CD14-positive monocyte (primary cell): ENCODE measurements around the gene GABBR2. TPM values are rescaled to one million over a fixed set of nuclear protein-coding genes. Genes with fewer than 3 reads are reported as not detected.

ENCODE experiments used
- DNase-seq, 3 donors: peaks; one replicate each; pipeline ENCODE4 v3.0.0-alpha.2; 2011 to 2022
- H2AFZ ChIP-seq: 2 replicates; pipeline ENCODE4 v1.6.0; 2012; ENCODE audit warnings: mild to moderate bottlenecking, low read depth, low read length, inconsistent platforms; ENCODE audit not compliant: insufficient read depth, poor library complexity, severe bottlenecking
- H3K27ac ChIP-seq, 2 donors: 1 replicate in 1 of 2; 2 replicates in 1 of 2; pipeline ENCODE4 v1.5.1; 2012 to 2013; ENCODE audit warnings: low read length in 2 of 2, control low read depth in 1 of 2, inconsistent platforms in 1 of 2, low read depth in 1 of 2, mild to moderate bottlenecking in 1 of 2
- H3K27me3 ChIP-seq, 2 donors: one replicate each; pipeline versions ENCODE4 v1.6.0 to v1.6.1; 2011 to 2013; ENCODE audit warnings: low read length in 2 of 2; ENCODE audit not compliant: control insufficient read depth in 2 of 2, insufficient read depth in 2 of 2
- H3K36me3 ChIP-seq, 2 donors: replicated peaks in 1 of 2; 1 replicate in 1 of 2; 2 replicates in 1 of 2; pipeline versions ENCODE4 v1.5.1 to v1.6.1; 2012 to 2013; ENCODE audit warnings: low read length in 2 of 2, control low read depth in 1 of 2, inconsistent platforms in 1 of 2, mild to moderate bottlenecking in 1 of 2; ENCODE audit not compliant: insufficient read depth in 2 of 2, control insufficient read depth in 1 of 2
- H3K4me1 ChIP-seq, 2 donors: 1 replicate in 1 of 2; 2 replicates in 1 of 2; pipeline versions ENCODE4 v1.5.1 to v1.6.1; 2012 to 2013; ENCODE audit warnings: low read length in 2 of 2, control low read depth in 1 of 2, inconsistent platforms in 1 of 2, mild to moderate bottlenecking in 1 of 2, moderate library complexity in 1 of 2; ENCODE audit not compliant: insufficient read depth in 2 of 2, control insufficient read depth in 1 of 2
- H3K4me2 ChIP-seq: replicated peaks from 2 replicates; pipeline ENCODE3; 2012; ENCODE audit warnings: low read length, moderate library complexity, mild to moderate bottlenecking; ENCODE audit not compliant: poor library complexity, severe bottlenecking; ENCODE audit errors: extremely low read depth
- H3K4me3 ChIP-seq, 3 experiments: fragments of 200-600 bp in 1 of 3; sonication (generic) in 1 of 3; replicated peaks in 1 of 3; 1 replicate in 2 of 3; 2 replicates in 1 of 3; pipeline ENCODE4 v1.5.1; 2011 to 2013; ENCODE audit warnings: low read length in 3 of 3, mild to moderate bottlenecking in 3 of 3, control low read depth in 2 of 3, low read depth in 2 of 3, inconsistent platforms in 1 of 3, moderate library complexity in 1 of 3
- H3K79me2 ChIP-seq: 2 replicates; pipeline ENCODE4 v1.6.0; 2012; ENCODE audit warnings: mild to moderate bottlenecking, control low read depth, inconsistent platforms, low read length, moderate library complexity; ENCODE audit not compliant: insufficient read depth
- H3K9ac ChIP-seq: 2 replicates; pipeline ENCODE4 v1.6.0; 2017; ENCODE audit warnings: low read length, mild to moderate bottlenecking; ENCODE audit not compliant: insufficient read depth, poor library complexity, severe bottlenecking
- H3K9me3 ChIP-seq, 2 donors: replicated peaks in 1 of 2; 1 replicate in 1 of 2; 2 replicates in 1 of 2; pipeline versions ENCODE4 v1.5.1 to v1.6.1; 2012 to 2013; ENCODE audit warnings: low read length in 2 of 2, control low read depth in 1 of 2; ENCODE audit not compliant: control insufficient read depth in 1 of 2, insufficient read depth in 1 of 2
- H4K20me1 ChIP-seq: 2 replicates; pipeline ENCODE4 v1.6.0; 2012; ENCODE audit warnings: mild to moderate bottlenecking, low read length, control low read depth, moderate library complexity; ENCODE audit not compliant: insufficient read depth
- H3K27ac Mint-ChIP-seq, 7 donors: one replicate each; pipeline ENCODE4 v1.8.0; 2020; ENCODE audit warnings: mild to moderate bottlenecking in 7 of 7, mixed read lengths in 7 of 7, moderate library complexity in 6 of 7, inconsistent platforms in 2 of 7
- H3K27me3 Mint-ChIP-seq, 3 donors: one replicate each; pipeline ENCODE4 v1.8.0; 2021 to 2022; ENCODE audit warnings: low read depth in 3 of 3, mild to moderate bottlenecking in 3 of 3, mixed read lengths in 3 of 3, moderate library complexity in 3 of 3, inconsistent platforms in 1 of 3
- H3K36me3 Mint-ChIP-seq, 2 donors: one replicate each; pipeline ENCODE4 v1.8.0; 2020; ENCODE audit warnings: mixed read lengths in 2 of 2, inconsistent platforms in 1 of 2, mild to moderate bottlenecking in 1 of 2
- H3K4me1 Mint-ChIP-seq: one replicate; pipeline ENCODE4 v1.8.0; 2020; ENCODE audit warnings: mild to moderate bottlenecking, mixed read lengths
- H3K4me3 Mint-ChIP-seq, 2 donors: one replicate each; pipeline ENCODE4 v1.8.0; 2020; ENCODE audit warnings: mild to moderate bottlenecking in 2 of 2, mixed read lengths in 2 of 2, moderate library complexity in 1 of 2
- H3K9me3 Mint-ChIP-seq, 7 donors: one replicate each; pipeline ENCODE4 v1.8.0; 2020 to 2022; ENCODE audit warnings: mixed read lengths in 7 of 7, mild to moderate bottlenecking in 6 of 7, moderate library complexity in 6 of 7, inconsistent platforms in 2 of 7
- WGBS: methylation state at CpG from one replicate; pipeline ENCODE4 v1.1.5; 2013; ENCODE audit warnings: missing lambda C conversion rate; ENCODE audit not compliant: insufficient coverage; 5-methylcytosine and 5-hydroxymethylcytosine counted together
- intact Hi-C, 2 donors: fragments of 100-400 bp; cut with micrococcal nuclease; formaldehyde crosslinking; loops; one replicate each; pipeline versions ENCODE4 v1.15.0 to v1.15.1; 2023
- polyA plus RNA-seq, 3 donors: library from polyadenylated mRNA; depleted of rRNA in 1 of 3; unstranded in 2 of 3; stranded (reverse) in 1 of 3; fragments of 300-500 nt in 2 of 3; fragments of >200 nt in 1 of 3; fragmentation: Illumina TruSeq in 2 of 3; gene quantifications; 1 replicate in 2 of 3; 2 replicates in 1 of 3; pipeline ENCODE4 v1.2.3, GENCODE V29; 2012 to 2021
- TF ChIP-seq, protein P1 (sequence below): fragments of 200-600 bp; IDR thresholded peaks from one replicate; pipeline ENCODE4 v1.8.0; 2022; ENCODE audit warnings: antibody characterized with exemption, mild to moderate bottlenecking

The GABBR2 gene
- polyA plus RNA-seq, 3 donors, result not detected

DNA sequence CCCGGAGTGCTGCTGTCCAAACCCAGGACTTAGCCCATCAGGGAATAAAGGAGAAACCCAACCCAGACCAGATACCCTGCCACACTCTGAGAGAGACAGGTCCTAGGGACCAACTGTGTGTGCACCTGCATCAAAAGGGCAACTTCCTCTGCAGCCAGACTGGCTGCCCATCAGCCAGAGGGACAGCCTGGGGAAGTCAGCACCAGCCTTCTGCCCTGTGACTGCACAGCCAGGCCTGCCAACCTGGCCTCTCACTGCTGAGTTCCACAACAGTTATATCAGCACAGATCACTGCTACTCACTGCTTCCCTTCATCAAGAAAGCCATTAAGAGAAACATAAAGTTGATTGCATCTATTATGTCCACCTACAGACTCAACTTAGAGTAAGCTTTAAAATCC lies 18.0 kb downstream of the GABBR2 start:
- Histone ChIP-seq H3K4me1 (no peaks in the 10 kb centered on the region), H3K36me3 (no peaks in the 10 kb centered on the region), H3K9ac (no peak overlapping the region), H3K9me3 (no peaks in the 10 kb centered on the region), H3K4me3 (no peak overlapping the region), H2AFZ (no peak overlapping the region), H3K27ac (no peak overlapping the region), H3K4me2 (no peak overlapping the region), H4K20me1 (no peaks in the 10 kb centered on the region), H3K79me2 (no peaks in the 10 kb centered on the region), H3K27me3 (no peaks in the 10 kb centered on the region)
- DNase-seq, result no peak
- TF ChIP-seq, protein P1, sequence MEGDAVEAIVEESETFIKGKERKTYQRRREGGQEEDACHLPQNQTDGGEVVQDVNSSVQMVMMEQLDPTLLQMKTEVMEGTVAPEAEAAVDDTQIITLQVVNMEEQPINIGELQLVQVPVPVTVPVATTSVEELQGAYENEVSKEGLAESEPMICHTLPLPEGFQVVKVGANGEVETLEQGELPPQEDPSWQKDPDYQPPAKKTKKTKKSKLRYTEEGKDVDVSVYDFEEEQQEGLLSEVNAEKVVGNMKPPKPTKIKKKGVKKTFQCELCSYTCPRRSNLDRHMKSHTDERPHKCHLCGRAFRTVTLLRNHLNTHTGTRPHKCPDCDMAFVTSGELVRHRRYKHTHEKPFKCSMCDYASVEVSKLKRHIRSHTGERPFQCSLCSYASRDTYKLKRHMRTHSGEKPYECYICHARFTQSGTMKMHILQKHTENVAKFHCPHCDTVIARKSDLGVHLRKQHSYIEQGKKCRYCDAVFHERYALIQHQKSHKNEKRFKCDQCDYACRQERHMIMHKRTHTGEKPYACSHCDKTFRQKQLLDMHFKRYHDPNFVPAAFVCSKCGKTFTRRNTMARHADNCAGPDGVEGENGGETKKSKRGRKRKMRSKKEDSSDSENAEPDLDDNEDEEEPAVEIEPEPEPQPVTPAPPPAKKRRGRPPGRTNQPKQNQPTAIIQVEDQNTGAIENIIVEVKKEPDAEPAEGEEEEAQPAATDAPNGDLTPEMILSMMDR, result no peak
- Mint-ChIP-seq H3K27me3 (peaks cover under 1 to 9% (median 2%) of the 10 kb centered on the region in 3 donors), H3K36me3 (no peaks in the 10 kb centered on the region), H3K27ac (peak overlapping the region in 1 of 7 donors; percentile 20), H3K4me3 (no peak overlapping the region), H3K9me3 (peaks cover 0 to 2% (median 0%) of the 10 kb centered on the region in 7 donors), H3K4me1 (no peaks in the 10 kb centered on the region)
- intact Hi-C loops, result no loop called here
- WGBS, result 78% methylated on average over 1 of the region's 1 CpG

DNA sequence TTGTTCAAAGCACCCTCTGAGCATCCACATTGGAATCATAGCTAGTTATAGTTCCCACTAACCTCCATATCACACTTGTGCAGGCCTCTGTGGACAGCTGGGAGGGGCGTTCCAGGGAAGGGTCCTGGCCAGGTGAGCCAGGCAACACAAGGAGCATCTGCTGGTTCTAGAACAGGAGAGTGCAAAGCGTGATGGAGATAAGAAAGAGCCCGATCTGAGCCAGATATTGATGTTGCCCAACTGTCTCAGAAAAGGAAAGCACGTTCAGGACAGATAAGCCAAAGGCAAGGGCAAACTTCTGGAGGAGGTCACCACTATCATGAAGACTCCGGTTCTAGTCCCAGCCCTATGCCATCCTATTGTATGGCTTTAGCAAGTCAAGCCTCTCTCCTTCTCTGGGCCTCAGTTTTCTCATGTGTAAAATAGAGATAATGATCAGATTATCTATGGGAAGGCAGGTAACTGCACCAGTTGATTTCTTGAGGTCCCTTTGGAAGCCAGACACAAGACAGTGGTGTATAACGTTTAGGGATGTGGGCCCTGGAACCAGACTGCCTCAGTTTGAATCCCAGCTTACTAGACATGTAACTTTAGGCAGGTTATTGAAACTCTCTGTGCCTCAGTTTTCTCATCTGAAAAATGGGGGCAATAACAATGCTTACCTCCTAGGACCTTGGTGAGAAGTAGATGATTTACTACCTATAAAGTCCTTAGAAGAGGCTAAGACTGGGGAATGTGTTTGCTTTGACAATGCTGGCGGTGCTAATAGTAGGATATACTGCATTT lies 19.8 kb downstream of the GABBR2 start:
- H4K20me1 ChIP-seq, result no peaks in the 10 kb centered on the region
- H3K4me2 ChIP-seq, result no peak overlapping the region
- no peak overlapping the region for H3K27ac ChIP-seq
- no peak overlapping the region for H2AFZ ChIP-seq
- Mint-ChIP-seq H3K27ac (no peak overlapping the region), H3K27me3 (peaks cover 2 to 3% (median 2%) of the 10 kb centered on the region in 3 donors), H3K9me3 (peaks cover 0 to 2% (median 0%) of the 10 kb centered on the region in 7 donors), H3K4me1 (no peaks in the 10 kb centered on the region), H3K36me3 (no peaks in the 10 kb centered on the region), H3K4me3 (no peak overlapping the region)
- WGBS, result 92% methylated on average over 4 of the region's 7 CpGs
- H3K4me1 ChIP-seq, result no peaks in the 10 kb centered on the region
- DNase-seq, result no peak
- H3K4me3 ChIP-seq, result no peak overlapping the region
- no peak overlapping the region for H3K9ac ChIP-seq
- no peaks in the 10 kb centered on the region for H3K27me3 ChIP-seq
- no peaks in the 10 kb centered on the region for H3K9me3 ChIP-seq
- intact Hi-C loops, result no loop called here
- H3K79me2 ChIP-seq, result no peaks in the 10 kb centered on the region
- no peaks in the 10 kb centered on the region for H3K36me3 ChIP-seq
- TF ChIP-seq, protein P1, result no peak
